Mesenteric fat pad (tissue), 1 donor: ENCODE measurements around the gene ELOVL5. TPM values are rescaled to one million over a fixed set of nuclear protein-coding genes. Genes with fewer than 3 reads are reported as not detected.
A peak's percentile ranks its signal among the peaks of the same experiment; 100 is the strongest.
"Not testable (repeated sequence)": the region's sequence is repeated elsewhere in the genome, so short reads cannot be mapped to it uniquely, and the experiment has no call there.

Source experiments
- DNase-seq: peaks from one replicate; pipeline ENCODE4 v3.0.0-alpha.2; 2020; ENCODE audit warnings: low spot score
- total RNA-seq: library from RNA; stranded (reverse); fragmentation: NEBNext Ultra II Directional; extraction: Animal tissue kit (Norgen Biotek cat#: 25700); gene quantifications from one replicate; pipeline ENCODE4 v1.2.1, GENCODE V29; 2021
- donor health status: DM: yes; HTN: yes; CAD: no.

ELOVL5 gene
- total RNA-seq, 1 donor from 2014 or later = 392 TPM

DNA sequence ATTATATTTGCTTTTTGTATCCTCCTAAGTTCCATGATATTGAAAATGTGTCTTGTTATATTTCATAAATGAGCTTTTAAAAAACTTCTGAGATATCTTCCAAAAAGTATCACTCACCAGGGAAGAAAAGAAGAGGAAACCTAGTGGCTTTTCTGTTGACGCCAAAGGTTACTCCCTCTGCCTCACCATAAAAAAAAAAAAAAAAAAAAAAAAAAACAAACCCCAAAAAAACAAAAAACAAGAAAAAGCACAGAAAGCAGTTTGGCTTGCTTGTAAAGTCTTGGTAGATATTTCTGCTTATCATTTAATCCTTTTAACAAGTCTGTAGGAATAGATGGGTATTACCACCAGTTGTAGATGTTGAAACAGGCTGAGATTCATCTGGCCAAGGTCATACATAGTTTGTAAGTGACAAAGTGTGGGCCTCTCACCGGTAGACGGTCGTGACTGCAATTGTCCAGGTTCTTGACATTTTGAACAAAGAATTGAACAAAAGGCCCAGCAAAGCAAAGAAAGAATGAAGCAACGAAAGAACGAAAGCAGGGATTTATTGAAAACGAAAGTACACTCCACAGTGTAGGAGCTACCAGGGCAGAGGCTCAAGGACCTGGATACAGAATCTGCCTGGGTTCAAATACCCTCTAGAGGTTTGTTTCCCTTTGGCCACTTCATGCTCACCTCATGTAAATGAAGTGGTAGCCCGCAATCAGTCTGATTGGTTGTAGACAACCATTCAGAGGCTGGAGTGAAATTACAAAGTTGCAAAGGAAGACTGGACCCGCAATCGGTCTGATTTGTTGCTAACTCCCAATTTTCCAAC lies 11.6 kb upstream of the ELOVL5 start:
- DNase-seq = no peak

DNA sequence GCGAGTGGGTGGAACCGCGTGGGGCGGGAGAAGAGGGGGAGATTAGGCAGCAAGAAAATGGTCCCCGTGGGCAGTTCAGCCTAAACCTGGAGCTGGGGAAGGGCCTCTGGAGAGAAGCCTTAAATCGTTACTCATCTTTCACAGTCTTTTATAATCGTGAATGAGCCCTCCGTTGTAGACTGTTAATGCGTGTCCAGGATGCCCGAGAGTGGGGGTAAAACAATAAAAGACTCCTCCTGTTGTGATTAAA lies 11.0 kb upstream of the ELOVL5 start:
- DNase-seq = no peak

DNA sequence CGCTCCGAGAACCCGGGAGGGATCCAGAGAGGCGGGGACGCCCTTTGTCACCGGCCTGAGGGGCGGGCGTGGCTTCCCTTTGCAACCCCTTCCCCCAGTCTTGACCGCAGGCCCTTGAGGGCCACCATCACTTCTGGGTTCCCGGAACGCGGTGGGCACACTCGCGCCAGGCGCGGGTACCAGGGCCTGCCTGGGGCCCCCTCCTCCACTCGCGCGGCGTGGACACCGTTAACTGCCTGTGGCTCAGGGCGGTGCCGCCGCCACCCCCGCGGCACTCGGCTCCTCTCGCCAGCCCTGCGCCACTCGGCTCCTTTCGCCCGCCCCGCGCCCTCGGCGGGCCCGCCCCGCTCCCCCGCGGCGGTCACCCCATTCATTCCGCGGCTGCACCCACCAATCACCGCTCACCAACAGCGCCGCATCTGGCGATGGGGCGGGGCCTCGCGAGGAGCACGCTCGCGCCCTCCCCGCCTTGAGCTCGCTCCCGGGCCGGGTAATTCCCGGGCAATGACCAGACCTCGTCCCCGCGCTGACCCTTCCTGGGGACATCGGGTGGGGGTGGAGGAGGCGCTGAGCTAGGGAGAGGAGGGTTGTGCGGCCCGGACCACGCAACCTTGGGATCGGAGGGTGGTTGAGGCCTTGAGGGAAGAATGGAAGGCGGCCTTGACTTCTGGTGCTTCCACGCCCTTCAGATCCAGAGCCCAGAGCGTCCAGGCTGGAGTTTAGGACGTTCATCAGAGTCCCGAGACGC lies 10.5 kb upstream of the ELOVL5 start:
- DNase-seq = peak; percentile 98

DNA sequence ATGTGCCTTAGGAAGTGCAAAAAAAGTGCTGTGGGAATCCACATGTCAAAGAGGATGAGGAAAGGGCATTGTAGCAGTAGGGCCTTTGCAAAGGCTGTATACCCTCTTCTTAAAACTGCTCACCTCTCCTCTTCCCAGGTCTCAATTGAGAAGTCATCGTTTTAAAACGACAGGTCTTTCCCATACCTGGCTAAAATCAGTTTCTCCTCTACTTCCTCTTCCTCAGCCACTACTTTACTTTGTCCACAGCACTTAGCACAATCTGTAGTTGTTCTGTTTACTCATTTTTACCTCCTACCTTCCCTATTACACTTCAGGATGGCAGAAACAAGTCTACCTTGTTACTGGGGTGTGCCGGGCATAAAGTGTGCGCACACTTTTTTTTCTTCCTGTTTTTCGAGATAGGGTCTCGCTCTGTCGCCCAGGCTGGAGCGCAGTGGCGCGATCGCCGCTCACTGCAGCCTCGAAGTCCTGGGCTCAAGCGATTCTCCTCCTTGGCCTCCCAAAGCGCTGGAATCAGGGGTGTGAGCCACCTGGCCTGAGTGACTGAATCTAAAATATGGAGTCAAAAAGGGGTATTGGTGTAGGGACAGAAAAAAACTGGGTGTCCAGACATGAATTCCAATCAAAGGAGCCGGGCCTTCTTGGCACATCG lies 9.8 kb upstream of the ELOVL5 start:
- no peak for DNase-seq

DNA sequence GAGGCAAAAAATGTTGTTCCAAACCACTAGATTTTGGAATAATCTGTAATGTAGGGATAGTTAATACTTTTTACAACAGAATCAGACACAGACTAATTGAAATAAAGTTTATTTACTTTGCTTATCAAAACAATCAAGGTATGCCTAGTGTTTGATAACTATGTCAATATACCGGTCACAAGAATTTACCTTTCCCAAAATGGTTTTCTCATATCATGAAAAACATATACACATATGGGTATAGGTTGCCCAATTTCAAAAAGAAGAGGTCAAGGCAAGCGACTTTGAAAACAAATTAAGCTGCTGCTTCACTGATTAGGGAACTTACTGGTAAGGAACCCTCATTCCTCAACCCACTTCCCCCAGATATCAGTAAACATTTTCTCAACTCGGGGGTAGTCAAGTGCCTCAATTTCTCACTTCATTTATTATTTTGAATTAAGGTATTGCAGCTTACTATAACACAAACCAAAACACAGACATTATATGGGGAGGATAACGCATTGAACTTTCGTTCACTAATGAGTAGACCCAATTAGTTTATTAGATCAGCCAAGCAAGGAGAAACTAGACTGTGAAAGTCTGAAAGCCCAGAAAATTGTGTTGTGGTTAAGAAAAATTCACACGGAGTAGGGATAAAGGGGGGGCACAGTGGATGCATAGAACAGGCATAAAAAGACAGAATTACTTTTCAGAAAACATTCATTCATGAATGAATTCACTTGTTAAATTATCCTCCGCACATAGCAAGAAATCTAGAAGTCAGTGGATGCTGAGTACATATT lies 9.0 kb upstream of the ELOVL5 start:
- no peak for DNase-seq

DNA sequence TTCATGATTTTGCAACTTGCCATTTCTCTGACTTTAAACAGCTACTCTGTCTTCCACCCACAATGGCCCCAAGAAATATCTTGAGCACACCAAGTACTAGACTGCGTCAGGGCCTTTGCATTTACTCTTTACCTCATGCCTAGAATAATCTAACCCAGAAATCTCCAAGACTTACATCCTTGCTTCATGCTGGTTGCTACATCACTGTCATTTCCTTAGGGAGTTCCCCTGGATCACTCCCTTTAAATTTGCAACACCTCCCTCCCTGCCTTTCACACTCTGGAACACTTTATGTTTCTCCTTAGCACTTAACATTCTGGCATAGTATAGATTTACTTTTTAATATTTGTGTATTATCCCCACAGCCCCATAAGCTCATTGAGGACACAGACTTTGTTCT lies 4.9 kb upstream of the ELOVL5 start:
- no peak for DNase-seq

DNA sequence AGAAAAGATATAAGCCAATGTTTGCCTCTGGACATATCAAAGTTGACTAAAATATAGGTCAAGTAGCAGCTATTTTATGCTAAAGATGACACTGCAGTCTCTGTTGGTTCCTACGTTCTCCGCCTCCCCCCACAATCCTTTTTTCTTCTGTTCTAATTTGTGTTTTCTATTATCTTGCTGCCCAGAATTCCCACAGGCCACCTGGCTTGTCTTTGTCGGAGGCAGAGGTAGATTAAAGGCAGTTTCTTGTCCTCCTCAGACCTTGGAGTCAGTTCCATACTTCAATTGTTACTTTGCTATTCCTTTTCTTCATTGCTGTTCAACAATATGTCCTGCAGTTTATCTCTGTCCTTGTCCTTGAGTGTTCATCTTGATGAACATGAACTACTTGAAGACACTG lies 3.6 kb upstream of the ELOVL5 start:
- DNase-seq = no peak

DNA sequence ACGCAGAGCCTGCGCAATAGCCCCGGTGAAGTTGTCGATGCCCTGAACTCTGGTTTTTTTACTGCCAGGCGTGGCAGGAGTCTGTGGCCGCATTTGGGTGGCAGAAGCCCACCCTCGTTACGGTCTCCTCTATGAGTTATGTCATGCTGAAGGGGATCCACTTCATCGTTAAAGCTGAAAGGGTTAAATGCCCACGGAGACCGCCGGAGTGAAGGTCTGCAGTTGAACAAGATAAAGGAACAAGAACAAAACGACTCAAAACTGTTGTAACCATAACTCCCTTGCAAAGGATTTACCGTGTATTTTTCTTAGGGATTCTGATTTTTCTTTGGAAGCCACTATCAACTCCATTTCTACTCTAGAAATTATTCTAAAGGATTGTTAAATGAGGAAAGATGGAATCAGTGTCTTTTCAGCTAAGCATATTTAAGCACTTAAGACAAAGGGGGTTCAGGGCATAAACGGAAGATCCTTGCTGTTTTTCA lies 501 bp upstream of the ELOVL5 start:
- no peak for DNase-seq

DNA sequence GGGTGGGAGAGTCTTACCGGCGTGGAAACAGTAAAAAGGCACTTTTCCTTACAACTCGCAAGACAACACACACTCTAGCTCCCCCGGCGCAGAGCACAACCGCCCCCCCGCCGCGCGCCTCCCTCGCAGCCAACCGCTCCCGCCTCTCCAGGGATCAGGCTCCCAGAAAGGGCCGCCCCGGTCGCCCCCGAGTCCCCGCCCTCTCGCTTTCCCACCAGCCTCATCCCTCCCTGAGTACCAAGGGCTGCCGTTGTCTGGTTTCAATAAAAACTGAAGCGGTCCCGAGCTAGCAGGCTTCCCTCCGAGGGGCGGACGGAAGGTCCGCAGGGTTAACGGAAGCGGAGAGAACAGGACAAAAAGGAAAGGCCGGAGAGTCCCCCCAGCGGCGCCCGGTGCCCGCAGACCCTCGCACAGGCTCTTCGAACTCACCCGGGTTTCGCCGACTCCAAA lies 804 bp downstream of the ELOVL5 start:
- DNase-seq = peak; percentile 92

DNA sequence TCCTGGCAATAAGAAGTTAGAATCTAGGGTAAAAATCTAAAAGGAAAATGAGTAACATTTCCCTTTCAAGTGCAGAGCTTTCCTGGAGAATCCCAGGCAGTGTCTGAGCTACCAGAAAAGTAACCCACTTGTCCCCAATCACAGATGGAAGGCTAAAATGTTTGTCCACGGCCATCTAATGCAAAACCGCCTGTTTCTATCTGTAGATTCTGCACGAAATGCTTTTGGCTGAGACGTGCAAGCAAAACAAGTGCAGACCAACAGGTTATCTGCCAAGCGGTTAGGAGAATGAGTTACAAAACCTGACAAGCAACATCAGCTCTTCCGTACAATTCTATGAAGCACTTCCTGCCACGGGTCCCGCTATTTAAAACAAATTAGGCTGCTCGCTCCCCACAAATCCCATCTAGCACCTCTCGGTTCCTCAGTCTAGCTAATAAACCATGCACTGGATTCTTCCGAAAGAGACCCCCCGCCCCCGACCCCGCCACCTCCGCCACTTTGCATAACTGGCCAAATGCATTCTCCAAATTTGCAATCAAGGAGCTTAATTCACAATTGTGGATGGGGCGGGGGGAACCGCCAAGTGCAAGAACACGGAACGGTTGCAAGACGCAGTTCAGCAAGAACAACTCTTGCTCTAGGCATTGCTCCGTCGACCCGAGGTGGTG lies 1.4 kb downstream of the ELOVL5 start:
- DNase-seq = no peak

DNA sequence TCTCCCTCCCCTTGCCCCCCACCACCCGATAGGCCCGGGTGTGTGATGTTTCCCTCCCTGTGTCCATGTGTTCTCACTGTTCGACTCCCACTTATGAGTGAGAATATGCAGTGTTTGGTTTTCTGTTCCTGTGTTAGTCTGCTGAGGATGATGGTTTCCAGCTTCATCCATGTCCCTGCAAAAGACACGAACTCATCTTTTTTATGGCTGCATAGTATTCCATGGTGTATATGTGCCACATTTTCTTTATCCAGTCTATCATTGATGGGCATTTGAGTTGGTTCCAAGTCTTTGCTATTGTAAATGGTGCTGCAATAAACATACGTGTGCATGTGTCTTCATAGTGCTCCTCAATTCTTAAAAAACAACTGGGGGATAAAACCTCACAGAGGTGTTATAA lies 2.7 kb downstream of the ELOVL5 start:
- DNase-seq = not testable (repeated sequence)

DNA sequence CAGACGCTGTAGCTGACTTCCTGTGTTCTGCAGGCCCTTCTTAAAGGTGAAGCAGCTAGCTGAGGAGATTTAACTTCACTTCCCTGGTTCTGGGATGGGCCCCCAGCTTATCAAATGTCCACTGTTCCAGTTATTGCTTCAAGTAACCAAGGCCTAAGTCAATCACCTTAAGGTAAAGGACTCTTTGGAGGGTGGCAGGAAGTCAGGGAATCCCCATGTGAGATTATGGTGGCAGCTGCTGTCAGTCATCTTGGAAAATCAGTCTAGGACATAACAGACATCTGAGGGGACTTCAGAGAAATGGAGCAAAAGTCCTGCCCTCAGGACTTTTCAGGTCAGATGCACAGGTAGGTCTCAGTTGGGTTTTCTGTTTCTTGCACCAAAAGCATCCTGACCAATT lies 3.8 kb downstream of the ELOVL5 start:
- no peak for DNase-seq

DNA sequence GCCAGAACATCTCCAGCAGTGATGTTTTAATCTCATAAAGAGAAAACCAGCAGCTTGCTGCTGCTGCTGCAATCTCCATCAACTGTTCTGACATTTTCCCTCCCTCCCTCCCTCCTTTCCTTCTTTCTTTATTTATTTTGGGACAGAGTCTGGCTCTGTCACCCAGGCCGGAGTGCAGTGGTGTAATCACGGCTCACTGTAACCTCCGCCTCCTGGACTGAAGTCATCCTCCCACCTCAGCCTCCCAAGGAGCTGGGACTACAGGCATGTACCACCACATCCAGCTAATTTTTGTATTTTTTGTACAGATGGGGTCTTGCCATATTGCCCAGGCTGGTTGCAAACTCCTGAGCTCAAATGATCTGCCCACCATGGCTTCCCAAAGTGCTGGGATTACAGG lies 5.7 kb downstream of the ELOVL5 start:
- no peak for DNase-seq

DNA sequence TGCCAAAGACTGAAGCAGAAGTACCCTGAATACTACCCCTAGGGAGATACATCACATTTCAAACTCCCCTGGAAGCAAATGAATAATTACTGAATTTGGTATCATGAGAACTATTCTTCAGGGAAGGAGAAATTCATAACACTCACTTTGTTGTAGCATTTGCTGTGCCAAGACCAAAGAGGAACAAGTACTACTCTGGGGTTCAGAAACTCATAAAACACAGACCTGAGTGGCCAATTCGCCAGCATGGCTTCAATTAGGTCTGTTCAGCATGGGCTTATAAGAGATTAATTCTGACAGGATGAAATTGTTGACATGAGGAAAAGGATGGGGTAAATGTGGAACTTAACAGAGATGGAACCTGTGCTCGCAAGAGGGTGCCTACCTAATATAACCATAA lies 6.5 kb downstream of the ELOVL5 start:
- DNase-seq = no peak

DNA sequence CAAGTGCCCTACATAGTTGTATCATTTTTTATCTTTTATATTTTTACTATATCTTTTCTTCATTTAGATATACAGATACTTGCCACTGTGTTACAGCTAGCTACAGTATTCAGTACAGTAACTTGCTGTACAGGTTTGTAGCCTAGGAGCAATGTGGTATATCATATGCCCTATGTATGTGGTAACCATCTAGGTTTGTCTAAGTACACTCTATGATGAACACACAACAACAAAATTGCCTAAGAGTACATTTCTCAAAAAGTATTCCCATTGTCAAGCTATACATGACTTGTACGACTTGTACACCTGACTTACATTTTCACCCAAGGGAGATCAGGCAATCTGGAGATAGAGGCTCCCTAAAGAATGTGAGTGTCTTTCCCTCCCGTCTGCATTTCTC lies 8.2 kb downstream of the ELOVL5 start:
- DNase-seq = no peak

DNA sequence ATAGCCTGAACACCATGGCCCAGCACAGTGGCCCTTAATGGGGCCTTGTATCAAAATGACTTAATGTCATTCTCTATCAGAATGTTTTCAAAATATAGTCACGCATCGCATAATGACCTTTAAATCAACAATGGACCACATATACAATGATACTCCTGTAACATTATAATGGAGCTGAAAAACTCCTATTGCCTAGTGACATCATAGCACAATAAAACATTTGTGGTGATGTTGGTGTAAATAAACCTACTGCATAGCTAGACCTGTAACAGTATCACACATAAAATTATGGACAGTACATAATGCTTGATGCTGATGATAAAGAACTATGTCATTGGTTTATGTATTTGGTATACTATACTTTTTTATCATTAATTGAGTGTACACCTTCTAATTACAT lies 9.3 kb downstream of the ELOVL5 start:
- DNase-seq = no peak

DNA sequence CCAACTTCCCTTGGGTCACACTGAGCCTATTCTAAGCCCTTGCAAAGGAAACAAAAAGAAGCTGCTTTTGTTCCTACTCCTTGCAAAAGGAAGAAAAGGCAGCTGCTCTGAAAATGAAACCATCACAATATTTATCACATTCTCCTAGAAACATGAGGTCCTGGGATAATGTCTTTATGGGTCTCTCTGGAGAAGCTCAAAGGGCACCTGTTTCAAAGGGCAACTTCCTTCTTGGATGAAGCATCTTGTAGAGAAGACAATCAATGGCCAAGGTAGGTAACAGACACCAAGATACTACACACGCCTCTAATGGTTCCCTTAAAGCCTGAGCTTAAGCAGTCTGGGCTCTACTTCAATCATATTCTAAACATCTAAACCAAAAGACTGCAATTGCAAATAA lies 10.4 kb downstream of the ELOVL5 start:
- no peak for DNase-seq

DNA sequence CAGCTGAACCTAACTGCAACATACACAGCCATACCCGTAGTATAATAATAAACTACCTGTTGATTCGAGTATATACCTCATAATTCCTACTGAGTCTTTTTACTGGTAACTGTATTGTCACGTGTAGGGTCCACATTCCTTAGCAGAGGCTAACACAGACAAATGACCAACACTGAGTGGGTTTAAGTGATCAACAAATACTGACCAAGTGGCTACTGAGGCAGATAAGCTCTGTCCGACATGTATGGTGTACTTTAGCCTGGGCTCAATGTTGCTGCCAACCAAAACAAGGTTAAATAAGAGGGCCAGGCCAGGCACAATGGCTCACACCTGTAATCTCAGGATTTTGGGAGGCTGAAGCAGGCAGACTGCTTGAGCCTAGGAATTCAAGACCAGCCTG lies 12.7 kb downstream of the ELOVL5 start:
- DNase-seq = no peak

DNA sequence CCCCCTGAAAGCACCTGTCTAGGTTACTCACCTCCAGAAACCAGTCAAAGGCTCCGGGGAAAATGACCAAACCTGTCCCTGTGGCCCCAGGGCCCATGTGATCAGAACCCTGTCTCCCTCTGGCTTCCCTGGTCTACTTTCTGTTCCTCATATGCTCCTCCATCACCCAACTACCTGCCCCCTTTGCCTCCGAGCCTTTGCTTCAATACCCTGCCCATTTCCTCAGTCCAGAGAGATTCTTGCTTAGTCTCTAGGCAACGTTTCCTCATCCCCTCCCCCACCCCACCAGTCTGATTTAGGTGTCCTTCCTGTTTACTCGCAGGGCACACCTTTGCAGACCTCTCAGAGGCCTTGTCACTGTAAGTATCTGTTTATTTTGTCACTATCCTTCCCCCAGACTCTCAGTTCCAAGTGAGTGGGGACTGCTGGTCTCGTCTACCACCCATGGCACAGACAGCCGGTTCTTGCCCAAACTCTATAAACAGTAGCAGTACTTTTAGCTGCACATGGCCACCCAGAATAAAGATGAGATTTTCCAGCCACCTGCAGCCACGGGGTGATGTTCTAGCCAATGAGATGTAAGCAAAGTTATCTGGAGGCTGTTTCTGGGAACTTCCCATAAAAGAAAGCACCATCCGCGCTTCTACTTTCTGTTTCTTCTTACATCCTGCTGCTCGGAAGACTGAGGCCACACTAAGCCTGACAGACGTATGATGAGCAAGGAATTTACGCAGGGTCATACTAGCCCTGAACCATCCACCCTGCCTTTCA lies 13.3 kb downstream of the ELOVL5 start:
- DNase-seq = no peak
